ENCODE measurements around the gene PRKAA1.

Gene PRKAA1

DNA sequence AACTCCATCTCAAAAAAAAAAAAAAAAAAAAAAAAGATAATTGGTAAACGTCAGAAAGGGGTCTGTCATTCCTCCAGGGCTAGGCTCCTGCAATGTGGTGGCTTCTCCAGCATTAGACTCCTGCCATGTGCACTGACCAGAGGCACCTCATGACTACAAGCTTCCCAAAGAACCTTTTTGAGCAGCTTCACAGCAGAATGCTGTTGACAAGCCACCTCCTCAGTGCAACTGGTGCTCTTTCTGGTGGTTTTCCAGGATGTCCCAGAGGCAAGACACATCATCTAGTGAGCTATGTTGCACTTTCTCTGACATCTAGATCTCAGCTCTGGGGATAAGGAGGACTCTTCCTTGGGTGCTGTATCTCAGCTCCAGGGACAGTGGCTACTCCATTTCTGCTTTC lies 25.3 kb upstream of the PRKAA1 start:
- TF ChIP-seq EZH2 (optimal IDR thresholded peaks at IDR 0.05; ENCODE audit: low read depth, low read length) (no peak), EZH2phosphoT487 (IDR thresholded peaks at IDR 0.05; ENCODE audit: low read length) (no peak)
- TF ChIP-seq, protein P1, sequence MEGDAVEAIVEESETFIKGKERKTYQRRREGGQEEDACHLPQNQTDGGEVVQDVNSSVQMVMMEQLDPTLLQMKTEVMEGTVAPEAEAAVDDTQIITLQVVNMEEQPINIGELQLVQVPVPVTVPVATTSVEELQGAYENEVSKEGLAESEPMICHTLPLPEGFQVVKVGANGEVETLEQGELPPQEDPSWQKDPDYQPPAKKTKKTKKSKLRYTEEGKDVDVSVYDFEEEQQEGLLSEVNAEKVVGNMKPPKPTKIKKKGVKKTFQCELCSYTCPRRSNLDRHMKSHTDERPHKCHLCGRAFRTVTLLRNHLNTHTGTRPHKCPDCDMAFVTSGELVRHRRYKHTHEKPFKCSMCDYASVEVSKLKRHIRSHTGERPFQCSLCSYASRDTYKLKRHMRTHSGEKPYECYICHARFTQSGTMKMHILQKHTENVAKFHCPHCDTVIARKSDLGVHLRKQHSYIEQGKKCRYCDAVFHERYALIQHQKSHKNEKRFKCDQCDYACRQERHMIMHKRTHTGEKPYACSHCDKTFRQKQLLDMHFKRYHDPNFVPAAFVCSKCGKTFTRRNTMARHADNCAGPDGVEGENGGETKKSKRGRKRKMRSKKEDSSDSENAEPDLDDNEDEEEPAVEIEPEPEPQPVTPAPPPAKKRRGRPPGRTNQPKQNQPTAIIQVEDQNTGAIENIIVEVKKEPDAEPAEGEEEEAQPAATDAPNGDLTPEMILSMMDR (IDR thresholded peaks at IDR 0.05; ENCODE audit: low read length) = no peak
- no peaks in the 10 kb centered on the region for H3K79me2 ChIP-seq (ENCODE audit: low read length)
- H4K20me1 ChIP-seq (ENCODE audit: insufficient read depth, low read length) = peaks cover 10% of the 10 kb centered on the region; the same call in 1 of the 2 replicates
- no peak for DNase-seq
- H3K36me3 ChIP-seq (replicated peaks; ENCODE audit: insufficient read depth, low read length) = peaks cover 4% of the 10 kb centered on the region
- H3K27ac ChIP-seq (ENCODE audit: low read length) = no peak overlapping the region
- H3K9me2 ChIP-seq (replicated peaks; ENCODE audit: insufficient read depth, low read length) = no peaks in the 10 kb centered on the region
- H3K27me3 ChIP-seq (replicated peaks; ENCODE audit: insufficient read depth, low read length) = no peaks in the 10 kb centered on the region
- no peak overlapping the region for H3K9ac ChIP-seq (ENCODE audit: low read length)
- H3K4me3 ChIP-seq (ENCODE audit: low read length) = no peak overlapping the region
- no peaks in the 10 kb centered on the region for H3K4me1 ChIP-seq (ENCODE audit: low read length)
- no peak overlapping the region for H3K4me2 ChIP-seq (ENCODE audit: low read depth, low read length)
- H2AFZ ChIP-seq (ENCODE audit: low read length) = no peak overlapping the region
- H3K9me3 ChIP-seq (replicated peaks; ENCODE audit: insufficient read depth, low read length) = no peaks in the 10 kb centered on the region
- H3F3A ChIP-seq (ENCODE audit: insufficient read depth, low read length) = peaks cover 45% of the 10 kb centered on the region

DNA sequence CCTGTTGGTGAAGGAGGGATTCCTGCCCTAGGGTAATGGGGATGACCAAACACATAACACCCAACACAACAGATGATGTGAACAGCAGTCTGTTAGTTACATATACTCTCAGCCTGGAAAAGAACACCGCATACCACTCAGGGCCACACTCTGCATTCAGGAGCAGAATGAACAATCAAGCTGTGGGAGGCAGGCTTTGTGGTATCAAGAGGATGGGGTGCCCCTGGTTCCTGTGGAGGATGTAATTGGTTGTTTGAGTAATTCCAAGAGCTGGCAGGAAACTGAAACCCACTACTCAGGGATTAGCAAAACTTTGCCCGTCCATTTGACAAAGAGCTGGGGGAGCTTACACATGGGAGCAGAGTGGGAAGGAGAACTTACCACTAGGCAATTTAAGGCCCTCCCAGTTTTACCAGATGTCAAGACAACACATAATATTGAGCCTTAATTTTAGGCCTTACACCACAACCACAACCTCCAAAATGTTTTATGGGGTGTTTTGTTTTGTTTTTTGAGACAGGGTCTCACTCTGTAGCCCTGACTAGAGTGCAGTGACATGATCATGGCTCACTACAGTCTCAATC lies 15.6 kb upstream of the PRKAA1 start:
- Histone ChIP-seq H3K36me3 (replicated peaks; ENCODE audit: insufficient read depth, low read length) (no peaks in the 10 kb centered on the region), H3K4me3 (ENCODE audit: low read length) (no peak overlapping the region), H3K9ac (ENCODE audit: low read length) (no peak overlapping the region), H3K4me2 (ENCODE audit: low read depth, low read length) (no peak overlapping the region), H3K4me1 (ENCODE audit: low read length) (no peaks in the 10 kb centered on the region), H4K20me1 (ENCODE audit: insufficient read depth, low read length) (no peaks in the 10 kb centered on the region), H3K9me3 (replicated peaks; ENCODE audit: insufficient read depth, low read length) (no peaks in the 10 kb centered on the region), H3K9me2 (replicated peaks; ENCODE audit: insufficient read depth, low read length) (no peaks in the 10 kb centered on the region), H3F3A (ENCODE audit: insufficient read depth, low read length) (no peaks in the 10 kb centered on the region), H3K27me3 (replicated peaks; ENCODE audit: insufficient read depth, low read length) (no peaks in the 10 kb centered on the region), H3K79me2 (ENCODE audit: low read length) (no peaks in the 10 kb centered on the region), H2AFZ (ENCODE audit: low read length) (no peak overlapping the region), H3K27ac (ENCODE audit: low read length) (no peak overlapping the region)
- no peak for DNase-seq
- TF ChIP-seq EZH2 (optimal IDR thresholded peaks at IDR 0.05; ENCODE audit: low read depth, low read length) (no peak), EZH2phosphoT487 (IDR thresholded peaks at IDR 0.05; ENCODE audit: low read length) (no peak)

DNA sequence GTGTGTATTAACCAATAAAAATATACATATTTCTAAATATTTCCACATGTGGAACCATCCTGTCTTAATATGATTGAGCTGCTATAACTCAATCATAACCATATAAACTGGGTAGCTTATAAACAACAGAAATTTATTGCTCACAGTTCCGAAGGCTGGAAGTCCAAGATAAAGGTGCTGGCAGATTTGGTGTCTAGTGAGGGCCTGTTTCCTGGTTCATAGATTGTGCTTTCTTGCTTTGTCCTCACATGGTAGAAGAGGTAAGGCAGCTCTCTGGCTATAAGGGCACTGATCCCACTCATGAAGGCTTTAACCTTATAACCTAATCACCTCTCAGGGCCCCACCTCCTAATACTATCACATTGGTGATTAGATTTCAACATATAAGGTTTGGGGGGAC lies 14.0 kb upstream of the PRKAA1 start:
- H2AFZ ChIP-seq (ENCODE audit: low read length) = no peak overlapping the region
- no peak overlapping the region for H3K4me2 ChIP-seq (ENCODE audit: low read depth, low read length)
- no peaks in the 10 kb centered on the region for H3F3A ChIP-seq (ENCODE audit: insufficient read depth, low read length)
- H3K27ac ChIP-seq (ENCODE audit: low read length) = no peak overlapping the region
- DNase-seq = no peak
- H4K20me1 ChIP-seq (ENCODE audit: insufficient read depth, low read length) = no peaks in the 10 kb centered on the region
- no peaks in the 10 kb centered on the region for H3K9me2 ChIP-seq (replicated peaks; ENCODE audit: insufficient read depth, low read length)
- no peaks in the 10 kb centered on the region for H3K27me3 ChIP-seq (replicated peaks; ENCODE audit: insufficient read depth, low read length)
- no peak for TF ChIP-seq EZH2 (optimal IDR thresholded peaks at IDR 0.05; ENCODE audit: low read depth, low read length)
- TF ChIP-seq, protein P1 (IDR thresholded peaks at IDR 0.05; ENCODE audit: low read length) = no peak
- TF ChIP-seq EZH2phosphoT487 (IDR thresholded peaks at IDR 0.05; ENCODE audit: low read length) = no peak
- H3K4me3 ChIP-seq (ENCODE audit: low read length) = no peak overlapping the region
- H3K9me3 ChIP-seq (replicated peaks; ENCODE audit: insufficient read depth, low read length) = no peaks in the 10 kb centered on the region
- no peak overlapping the region for H3K9ac ChIP-seq (ENCODE audit: low read length)
- H3K4me1 ChIP-seq (ENCODE audit: low read length) = no peaks in the 10 kb centered on the region
- H3K79me2 ChIP-seq (ENCODE audit: low read length) = no peaks in the 10 kb centered on the region
- no peaks in the 10 kb centered on the region for H3K36me3 ChIP-seq (replicated peaks; ENCODE audit: insufficient read depth, low read length)

Data from MM.1S (cell line).